Transverse colon (tissue), 4 donors: ENCODE measurements around the gene CRK.

Source experiments
- CTCF ChIP-seq, 5 experiments: fragments of 200-600 bp in 3 of 5; fragments of 450-650 bp in 2 of 5; sonication (generic) in 3 of 5; IDR thresholded peaks; 1 replicate in 2 of 5; 2 replicates in 3 of 5; pipeline ENCODE4 v1.5.1; 2016 to 2017; ENCODE audit warnings: antibody characterized with exemption in 5 of 5, inconsistent platforms in 3 of 5, mild to moderate bottlenecking in 2 of 5, moderate library complexity in 1 of 5
- EP300 ChIP-seq: sonication (generic); formaldehyde crosslinking; IDR thresholded peaks from one replicate; pipeline ENCODE4 v1.6.1; 2017; ENCODE audit warnings: antibody characterized with exemption, low read depth
- POLR2A ChIP-seq: fragments of 450-650 bp; IDR thresholded peaks from one replicate; pipeline ENCODE4 v1.6.1; 2016; ENCODE audit warnings: antibody characterized with exemption, mild to moderate bottlenecking, moderate library complexity
- POLR2AphosphoS5 ChIP-seq, 3 donors: sonication (generic); formaldehyde crosslinking; IDR thresholded peaks; one replicate each; pipeline ENCODE4 v1.6.1; 2016; ENCODE audit warnings: antibody characterized with exemption in 3 of 3

GRCh38 chr17:1473170-1473569 lies 17.1 kb upstream of the CRK start:
- TF ChIP-seq CTCF (IDR thresholded peaks at IDR 0.05) (no peak), POLR2A (no peak), EP300 (no peak), POLR2AphosphoS5 (IDR thresholded peaks at IDR 0.05) (no peak)
